Stimulated activated CD8-positive, alpha-beta memory T cell treated with anti-CD3 and anti-CD28 coated beads, Interleukin-4, amount 100 ng/mL, for 1 hour (primary cell): Measurements from ENCODE around the gene TBCC.
"Not testable (repeated sequence)": the region's sequence is repeated elsewhere in the genome, so short reads cannot be mapped to it uniquely, and the experiment has no call there.

Experiments used
- DNase-seq, 2 donors: peaks; one replicate each; pipeline ENCODE4 v3.0.0-alpha.2; 2020; ENCODE audit warnings: low read depth in 2 of 2, low spot score in 1 of 2

The TBCC gene

GRCh38 chr6:42733867-42734481 lies 11.9 kb downstream of the TBCC start:
- not testable (repeated sequence) for DNase-seq

GRCh38 chr6:42729731-42730130 lies 16.2 kb downstream of the TBCC start:
- no peak for DNase-seq

GRCh38 chr6:42727627-42728026 lies 18.3 kb downstream of the TBCC start:
- DNase-seq = no peak

- DNase-seq = no peak
These were observed 18.8 kb downstream of the TBCC start for GRCh38 chr6:42727087-42727611.

GRCh38 chr6:42726485-42727086 lies 19.3 kb downstream of the TBCC start:
- peak; percentile 51 to 57 for DNase-seq

- no peak for DNase-seq
These were observed 19.9 kb downstream of the TBCC start for GRCh38 chr6:42726026-42726425.

- no peak for DNase-seq
These were observed 21.1 kb downstream of the TBCC start for GRCh38 chr6:42724825-42725224.

GRCh38 chr6:42722497-42722896 lies 23.4 kb downstream of the TBCC start, which contains the start of gene PRPH2:
Gene PRPH2 (minus strand): TSS chr6:42722597. CDS start chr6:42722334, 263 bp downstream.
- no peak for DNase-seq

- DNase-seq = no peak
These were observed 25.2 kb downstream of the TBCC start for GRCh38 chr6:42720739-42721138.

- DNase-seq = no peak
These were observed 30.0 kb downstream of the TBCC start for GRCh38 chr6:42715871-42716270.

GRCh38 chr6:42714098-42714761 lies 31.7 kb downstream of the TBCC start:
- no peak for DNase-seq

GRCh38 chr6:42711930-42712329 lies 34.0 kb downstream of the TBCC start:
- DNase-seq = no peak

GRCh38 chr6:42710316-42710715 lies 35.6 kb downstream of the TBCC start:
- no peak for DNase-seq

GRCh38 chr6:42709871-42710270 lies 36.0 kb downstream of the TBCC start:
- no peak for DNase-seq

GRCh38 chr6:42708096-42708495 lies 37.8 kb downstream of the TBCC start:
- DNase-seq = no peak

GRCh38 chr6:42707595-42707994 lies 38.3 kb downstream of the TBCC start:
- no peak for DNase-seq

GRCh38 chr6:42704937-42705374 lies 40.9 kb downstream of the TBCC start:
- no peak for DNase-seq

- DNase-seq = no peak
These were observed 41.5 kb downstream of the TBCC start for GRCh38 chr6:42704251-42704936.

- not testable (repeated sequence) for DNase-seq
These were observed 43.1 kb downstream of the TBCC start for GRCh38 chr6:42702786-42703185.

GRCh38 chr6:42702200-42702599 lies 43.7 kb downstream of the TBCC start:
- no peak for DNase-seq

GRCh38 chr6:42698217-42698616 lies 47.7 kb downstream of the TBCC start:
- no peak for DNase-seq

GRCh38 chr6:42697268-42697655 lies 48.6 kb downstream of the TBCC start:
- DNase-seq = no peak
